Ascending aorta (tissue), 2 donors: ENCODE data around the gene FBXL13. TPM values are rescaled to one million over a fixed set of nuclear protein-coding genes. Genes with fewer than 3 reads are reported as not detected.
"Not testable (repeated sequence)": the region's sequence is repeated elsewhere in the genome, so short reads cannot be mapped to it uniquely, and the experiment has no call there.

Experiments used
- DNase-seq, 2 donors: peaks; one replicate each; pipeline ENCODE4 v3.0.0-alpha.2; 2019; ENCODE audit warnings: low spot score in 2 of 2
- H3K27ac ChIP-seq, 2 donors: fragments of 200-600 bp; sonication (generic); one replicate each; pipeline ENCODE4 v1.5.1; 2016 to 2017; ENCODE audit warnings: mild to moderate bottlenecking in 1 of 2
- H3K27me3 ChIP-seq: fragments of 200-600 bp; sonication (generic); one replicate; pipeline ENCODE4 v1.5.1; 2017
- H3K36me3 ChIP-seq, 2 donors: fragments of 200-600 bp; sonication (generic); one replicate each; pipeline ENCODE4 v1.5.1; 2016
- H3K4me1 ChIP-seq, 2 donors: fragments of 200-600 bp; sonication (generic); one replicate each; pipeline ENCODE4 v1.5.1; 2016 to 2017; ENCODE audit warnings: mild to moderate bottlenecking in 1 of 2
- H3K4me3 ChIP-seq, 2 donors: fragments of 200-600 bp; sonication (generic); one replicate each; pipeline ENCODE4 v1.5.1; 2016 to 2017; ENCODE audit warnings: mild to moderate bottlenecking in 1 of 2
- H3K9me3 ChIP-seq, 2 donors: fragments of 200-600 bp; sonication (generic); one replicate each; pipeline ENCODE4 v1.5.1; 2016
- intact Hi-C: fragments of 100-400 bp; cut with DNase I; formaldehyde crosslinking; loops from one replicate; pipeline ENCODE4 v1.15.1; 2023
- total RNA-seq: library from RNA; depleted of rRNA; stranded (reverse); fragments of >200 nt; gene quantifications from one replicate; pipeline ENCODE4 v1.1.0, GENCODE V29; 2016

FBXL13 gene
- total RNA-seq, 1 donor from 2014 or later: 0.75 TPM

GRCh38 chr7:102788770-102789169 is 285.8 kb downstream of the FBXL13 start:
- H3K27ac ChIP-seq, H3K36me3 ChIP-seq, H3K4me1 ChIP-seq, DNase-seq, H3K9me3 ChIP-seq, H3K27me3 ChIP-seq, H3K4me3 ChIP-seq, intact Hi-C loops: not testable (repeated sequence)

GRCh38 chr7:102780926-102781325 is 293.7 kb downstream of the FBXL13 start:
- H3K4me3 ChIP-seq, intact Hi-C loops, H3K36me3 ChIP-seq, H3K27ac ChIP-seq, DNase-seq, H3K9me3 ChIP-seq, H3K4me1 ChIP-seq, H3K27me3 ChIP-seq: not testable (repeated sequence)

GRCh38 chr7:102778663-102779062 is 295.9 kb downstream of the FBXL13 start:
- H3K4me3 ChIP-seq, H3K9me3 ChIP-seq, H3K4me1 ChIP-seq, intact Hi-C loops, H3K27ac ChIP-seq, H3K36me3 ChIP-seq, DNase-seq, H3K27me3 ChIP-seq: not testable (repeated sequence)

- H3K27ac ChIP-seq, H3K4me3 ChIP-seq, H3K27me3 ChIP-seq, H3K36me3 ChIP-seq, H3K9me3 ChIP-seq, intact Hi-C loops, H3K4me1 ChIP-seq, DNase-seq: not testable (repeated sequence)
Measured at GRCh38 chr7:102776217-102776616, 298.4 kb downstream of the FBXL13 start.

- DNase-seq, H3K9me3 ChIP-seq: not testable (repeated sequence)
Measured at GRCh38 chr7:102770467-102770866, 304.1 kb downstream of the FBXL13 start.

GRCh38 chr7:102769657-102770192 is 304.9 kb downstream of the FBXL13 start:
- DNase-seq, H3K27ac ChIP-seq, H3K4me1 ChIP-seq, intact Hi-C loops, H3K36me3 ChIP-seq, H3K4me3 ChIP-seq, H3K27me3 ChIP-seq, H3K9me3 ChIP-seq: not testable (repeated sequence)

More at GRCh38 chr7:102770467-102770866, 304.1 kb downstream of the FBXL13 start:
- H3K4me1 ChIP-seq, intact Hi-C loops, H3K27ac ChIP-seq, H3K27me3 ChIP-seq, H3K36me3 ChIP-seq, H3K4me3 ChIP-seq: not testable (repeated sequence)

GRCh38 chr7:102763295-102763905 is 311.2 kb downstream of the FBXL13 start:
- H3K27me3 ChIP-seq, H3K4me1 ChIP-seq, intact Hi-C loops, H3K36me3 ChIP-seq, H3K9me3 ChIP-seq, DNase-seq: not testable (repeated sequence)
- Histone ChIP-seq H3K4me3 (peak overlapping the region in 1 of 2 donors; percentile 41), H3K27ac (peak overlapping the region; percentile 31 to 60)

Other genes with a start within 250 kb of the FBXL13 start
- gene LRRC17, start 161.8 kb downstream of the FBXL13 start, total RNA-seq: 10.5 TPM
- 66.4 TPM for gene ARMC10, start 344 bp upstream of the FBXL13 start, total RNA-seq
- 19.4 TPM for gene NAPEPLD, start 74.3 kb upstream of the FBXL13 start, total RNA-seq
- 35.5 TPM for gene PMPCB, start 222.6 kb upstream of the FBXL13 start, total RNA-seq